Measurements from ENCODE around the gene CPNE6.

DNA sequence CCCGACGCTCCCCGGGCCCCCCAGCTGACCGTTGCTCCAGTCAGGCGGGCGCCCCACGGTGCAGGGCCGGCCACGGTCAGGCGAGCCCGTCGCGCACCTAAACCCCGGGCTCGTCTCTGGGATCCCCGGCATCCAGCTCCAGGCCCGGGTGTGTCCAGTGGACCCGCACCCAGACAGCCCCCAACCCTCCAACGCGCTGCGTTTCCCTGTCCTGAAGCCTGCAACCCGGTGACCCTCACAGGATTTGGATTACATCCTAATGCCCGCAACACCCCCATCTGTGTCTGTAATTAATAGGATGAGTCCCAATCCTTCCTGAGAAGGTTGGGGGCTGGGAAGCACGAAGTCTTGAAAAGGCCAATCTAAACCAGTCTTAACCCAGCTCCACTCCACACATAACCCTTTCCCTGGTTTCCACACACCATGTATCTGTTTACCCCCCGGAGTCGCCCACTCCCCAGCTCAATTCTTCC is 10.4 kb downstream of the CPNE6 start:
- no peak for TF ChIP-seq EZH2 (IDR thresholded peaks at IDR 0.05; ENCODE audit: borderline replicate concordance, low read length)
- no peak for TF ChIP-seq CTCF (IDR thresholded peaks at IDR 0.05; ENCODE audit: low read length)

Data from OCI-LY1 (cell line).